GM18502 (cell line): ENCODE data around the gene TMOD2.
A peak's percentile ranks its signal among the peaks of the same experiment; 100 is the strongest.

Experiments used
- ATAC-seq: cut with Tn5 transposase; IDR thresholded peaks from one replicate; pipeline ENCODE4 v1.9.1; 2021; ENCODE audit warnings: mild to moderate bottlenecking; ENCODE audit not compliant: unreplicated experiment, poor library complexity

TMOD2 gene

GRCh38 chr15:51735228-51736010, 16.0 kb upstream of the TMOD2 start:
- ATAC-seq, result no peak

- ATAC-seq, result peak; percentile 30
These were observed 15.3 kb upstream of the TMOD2 start for GRCh38 chr15:51736069-51736468.

GRCh38 chr15:51736751-51737521, 14.5 kb upstream of the TMOD2 start:
- peak; percentile 34 for ATAC-seq

- ATAC-seq, result peak; percentile 50
These were observed 13.7 kb upstream of the TMOD2 start, which contains the start of gene LYSMD2 for GRCh38 chr15:51737522-51738305. Gene LYSMD2, minus strand, starts transcription at chr15:51737655. Its CDS starts 33 bp downstream, at chr15:51737622.

GRCh38 chr15:51738553-51738952, 12.8 kb upstream of the TMOD2 start:
- ATAC-seq, result no peak

GRCh38 chr15:51739061-51739712, 12.2 kb upstream of the TMOD2 start:
- ATAC-seq, result no peak

- no peak for ATAC-seq
These were observed 2.1 kb upstream of the TMOD2 start for GRCh38 chr15:51749307-51749706.

GRCh38 chr15:51750186-51750585, 1.2 kb upstream of the TMOD2 start:
- no peak for ATAC-seq

GRCh38 chr15:51751697-51752683, 593 bp downstream of the TMOD2 start:
- ATAC-seq, result peak; percentile 38

GRCh38 chr15:51752888-51753287, 1.5 kb downstream of the TMOD2 start:
- no peak for ATAC-seq

GRCh38 chr15:51754267-51754666, 2.9 kb downstream of the TMOD2 start:
- no peak for ATAC-seq

- ATAC-seq, result no peak
These were observed 4.4 kb downstream of the TMOD2 start for GRCh38 chr15:51755790-51756189.

GRCh38 chr15:51756482-51756881, 5.1 kb downstream of the TMOD2 start:
- ATAC-seq, result no peak

GRCh38 chr15:51757450-51757849, 6.1 kb downstream of the TMOD2 start:
- no peak for ATAC-seq

- no peak for ATAC-seq
These were observed 7.2 kb downstream of the TMOD2 start for GRCh38 chr15:51758645-51759044.

GRCh38 chr15:51759557-51760070, 8.2 kb downstream of the TMOD2 start:
- ATAC-seq, result no peak

GRCh38 chr15:51760805-51761204, 9.4 kb downstream of the TMOD2 start:
- no peak for ATAC-seq

- ATAC-seq, result no peak
These were observed 14.4 kb downstream of the TMOD2 start for GRCh38 chr15:51765751-51766150.

GRCh38 chr15:51766341-51766740, 14.9 kb downstream of the TMOD2 start:
- ATAC-seq, result no peak
